ENCODE data around the gene CELF2.

The CELF2 gene

DNA sequence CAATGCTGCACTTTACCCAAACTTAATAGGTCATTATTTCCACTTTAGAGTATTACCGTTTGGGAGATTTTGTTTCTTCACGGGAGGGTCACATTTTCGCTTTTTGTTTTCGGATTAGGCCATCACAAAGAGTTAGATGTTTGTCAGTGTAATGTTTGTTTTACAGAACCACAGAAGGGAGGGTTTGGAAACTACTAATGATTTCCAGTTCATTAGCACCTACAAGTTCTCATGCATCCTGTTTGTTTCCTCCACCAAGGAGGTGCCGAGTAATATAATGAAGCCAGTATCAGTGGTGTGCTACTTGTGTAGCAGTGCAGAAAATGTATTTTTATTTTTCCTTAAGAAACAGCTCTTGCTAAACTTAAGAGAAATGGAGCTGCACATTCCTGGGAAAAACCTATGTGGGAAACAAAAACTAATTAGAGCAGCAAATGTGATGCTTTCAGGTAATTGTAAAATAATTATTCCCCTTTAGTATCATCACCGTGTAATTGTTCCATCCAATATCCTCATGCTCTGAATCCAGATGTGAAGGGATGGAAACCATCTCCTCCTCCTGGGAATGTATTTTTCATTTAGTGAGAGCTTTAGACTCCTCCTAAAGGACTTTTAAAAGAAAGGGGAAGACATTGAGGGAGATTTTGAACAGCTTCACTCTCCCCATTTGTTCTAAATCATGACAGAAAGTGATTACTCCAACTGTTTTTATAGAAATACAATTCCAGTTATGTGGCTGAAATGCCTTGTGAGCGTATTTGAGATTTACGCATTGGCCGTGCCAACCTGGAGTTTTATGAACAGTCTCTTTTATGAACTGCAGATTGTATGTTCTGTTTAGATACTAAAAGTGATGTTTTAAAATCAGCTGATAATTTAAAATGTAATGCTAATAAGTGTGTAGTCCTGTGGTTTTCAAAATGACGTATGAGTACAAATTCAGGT is 5.6 kb downstream of the CELF2 start:
- no peak for DNase-seq

DNA sequence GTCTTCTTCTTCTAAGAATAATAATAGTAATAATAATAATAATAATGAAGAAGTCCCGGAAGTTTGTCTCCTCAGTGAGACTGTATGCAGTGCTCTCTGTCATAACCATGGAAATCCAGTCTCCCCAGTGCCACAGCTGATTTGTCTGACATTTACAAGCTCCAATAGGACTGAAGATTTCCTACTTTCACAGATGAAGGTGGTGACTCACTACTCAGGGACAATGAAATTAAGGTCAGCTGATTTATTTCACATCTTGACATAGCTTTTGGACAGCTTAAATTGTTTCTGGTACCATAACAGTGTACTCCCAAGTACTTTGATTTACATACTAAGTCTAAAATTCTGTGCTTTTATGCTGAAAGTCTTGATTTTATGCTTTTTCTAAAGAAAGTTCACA is 6.9 kb downstream of the CELF2 start:
- no peak for DNase-seq

DNA sequence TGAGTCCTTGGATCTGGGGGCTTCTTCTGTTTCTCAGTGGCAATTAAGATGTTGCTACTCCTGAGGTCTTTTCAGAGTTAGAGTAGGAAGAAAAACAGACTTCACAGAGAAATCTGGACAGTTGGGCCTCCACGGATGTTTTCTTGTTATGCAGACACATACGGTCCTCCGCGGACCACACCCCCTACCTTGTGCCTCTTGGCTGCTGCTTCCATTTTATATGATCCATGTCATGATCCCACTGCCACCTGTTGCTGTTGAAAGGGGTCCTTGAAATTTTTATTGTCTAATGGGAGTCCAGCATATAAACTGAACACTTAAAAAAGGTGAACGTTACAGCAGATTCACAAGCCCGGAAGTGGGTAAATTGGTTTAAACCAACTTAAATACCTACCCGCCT is 8.3 kb downstream of the CELF2 start:
- DNase-seq: no peak

DNA sequence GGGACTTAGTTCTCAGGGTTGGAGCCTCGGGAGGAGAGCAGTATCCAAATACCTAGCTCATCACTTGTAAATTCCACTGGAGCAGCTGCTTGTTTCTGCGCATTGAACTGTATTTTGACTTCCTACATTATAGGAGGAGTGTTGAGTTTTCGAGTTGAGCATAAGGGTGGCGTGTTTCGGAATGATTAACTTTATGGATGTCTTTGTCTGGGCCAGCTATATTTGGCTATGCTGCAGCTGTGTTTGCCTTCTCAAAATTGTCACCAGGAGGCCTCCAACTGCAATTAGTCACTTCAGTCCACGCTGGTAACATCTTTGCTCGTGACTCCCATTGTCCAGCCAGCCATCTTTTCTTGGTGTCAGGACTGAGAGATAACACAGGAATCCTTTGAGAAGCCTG is 9.1 kb downstream of the CELF2 start:
- DNase-seq: no peak

DNA sequence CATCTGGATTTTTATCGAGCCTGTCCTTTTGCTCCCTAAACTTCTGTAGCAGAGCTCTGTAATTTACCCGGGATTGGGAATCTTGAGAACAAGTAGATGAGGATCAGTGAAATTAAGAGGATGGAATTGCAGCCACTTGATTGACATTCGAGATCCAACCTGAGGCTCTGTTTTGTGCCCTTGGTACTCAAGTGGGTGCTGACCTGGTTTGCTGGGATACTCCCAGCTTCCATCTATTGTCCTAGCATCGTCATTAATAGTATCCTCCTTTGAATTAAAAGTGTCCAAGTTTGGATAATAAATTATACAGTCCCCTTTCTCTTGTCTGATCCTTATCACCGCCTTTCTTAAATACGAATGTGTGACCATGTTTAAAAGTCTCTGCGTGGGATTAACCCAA is 17.1 kb downstream of the CELF2 start:
- no peak for DNase-seq

DNA sequence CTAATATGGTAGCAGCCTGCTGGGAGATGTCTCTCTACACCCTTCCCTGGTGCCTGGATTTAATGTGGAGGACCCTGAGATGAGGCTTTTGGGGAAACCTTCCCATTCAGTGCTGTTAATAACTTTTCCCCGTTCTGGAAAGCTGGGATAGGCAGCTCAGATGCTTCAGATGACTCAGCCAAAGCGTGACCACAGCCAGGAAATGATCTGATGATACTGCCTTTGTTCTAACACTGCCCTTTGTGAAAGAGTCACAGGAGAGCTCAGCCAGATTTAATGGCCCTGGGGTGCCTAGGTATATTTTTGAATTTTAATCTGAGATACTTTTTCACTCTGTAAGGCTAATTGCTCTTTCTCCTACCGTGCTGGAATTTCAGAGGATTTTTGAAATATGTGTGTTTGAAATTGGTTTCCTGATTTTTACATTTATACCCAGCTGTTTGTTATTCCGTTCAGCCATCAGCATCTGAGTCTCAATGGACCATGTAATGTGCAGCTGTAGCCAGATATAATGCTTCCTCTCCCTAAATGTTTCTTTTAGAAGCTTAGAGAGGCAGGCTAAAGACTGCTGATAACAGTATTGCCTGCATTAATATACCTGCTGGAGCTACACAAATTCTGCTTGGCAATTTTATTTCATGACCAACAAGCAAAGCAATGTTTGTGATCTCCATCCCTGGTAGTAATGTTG is 17.8 kb downstream of the CELF2 start:
- no peak for DNase-seq

DNA sequence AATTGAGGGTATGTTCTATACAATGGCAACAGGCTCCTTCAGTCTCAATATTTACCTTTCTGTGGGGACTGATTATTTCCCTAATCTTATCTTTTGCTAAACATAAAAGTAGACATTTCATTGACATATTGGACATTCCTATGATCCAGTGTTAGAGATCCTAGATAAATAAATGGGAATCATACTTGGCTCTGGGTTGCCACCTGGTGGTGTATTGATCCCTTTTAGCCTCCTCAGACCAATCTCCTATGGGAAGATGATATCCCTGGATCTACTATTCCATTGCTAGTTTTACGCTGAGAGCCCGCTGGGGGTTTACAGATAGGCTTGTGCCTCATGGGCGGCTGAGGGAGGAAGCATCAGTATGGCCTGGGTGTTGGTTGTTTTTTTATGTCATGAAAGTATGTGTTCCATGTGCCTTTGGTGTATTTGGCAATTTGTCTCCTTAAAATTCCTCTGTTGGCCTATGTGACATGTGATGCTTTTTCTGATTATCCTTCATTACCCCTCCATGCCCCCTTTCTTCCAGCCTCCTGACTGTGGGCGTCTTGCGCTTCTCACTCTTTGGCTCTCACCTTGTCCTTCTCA is 18.8 kb downstream of the CELF2 start:
- no peak for DNase-seq

DNA sequence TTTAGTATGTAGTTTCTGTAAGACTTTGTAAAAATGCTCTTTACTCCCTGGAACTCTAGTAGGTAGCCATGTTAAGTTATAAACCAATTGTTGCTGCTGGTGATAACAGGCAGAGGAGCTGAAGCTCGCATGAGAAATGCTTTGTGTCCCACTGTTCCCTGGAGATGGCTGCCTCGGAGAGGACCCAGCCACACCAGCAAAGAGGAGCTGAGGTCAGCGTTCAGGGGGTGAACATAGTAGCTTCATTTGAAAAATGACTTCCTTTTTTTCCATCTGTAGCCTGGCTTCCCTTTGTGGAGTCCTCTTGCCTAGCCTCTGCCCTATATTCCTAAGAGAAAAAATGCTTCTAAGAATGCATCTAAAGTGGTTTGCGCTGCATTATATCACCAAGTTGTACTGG is 20.3 kb downstream of the CELF2 start:
- DNase-seq: no peak

DNA sequence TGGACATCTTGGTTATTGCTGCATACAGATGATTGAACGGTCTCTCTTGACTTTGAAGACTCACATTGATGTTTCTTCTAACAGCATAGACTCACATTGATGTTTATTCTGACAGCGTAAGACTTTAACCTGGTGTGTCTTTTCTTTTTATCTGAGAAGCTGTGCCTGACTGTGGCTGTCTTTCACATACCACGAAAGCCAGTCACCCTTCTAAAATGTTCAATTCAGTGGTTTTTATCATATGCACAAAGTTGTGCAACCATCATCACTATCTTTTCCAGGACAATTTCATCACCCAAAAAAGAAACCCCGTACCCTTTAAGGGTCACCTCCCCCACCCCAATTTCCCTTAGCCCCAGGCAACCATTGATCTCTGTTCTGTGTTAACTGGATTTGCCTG is 24.7 kb downstream of the CELF2 start:
- no peak for DNase-seq

DNA sequence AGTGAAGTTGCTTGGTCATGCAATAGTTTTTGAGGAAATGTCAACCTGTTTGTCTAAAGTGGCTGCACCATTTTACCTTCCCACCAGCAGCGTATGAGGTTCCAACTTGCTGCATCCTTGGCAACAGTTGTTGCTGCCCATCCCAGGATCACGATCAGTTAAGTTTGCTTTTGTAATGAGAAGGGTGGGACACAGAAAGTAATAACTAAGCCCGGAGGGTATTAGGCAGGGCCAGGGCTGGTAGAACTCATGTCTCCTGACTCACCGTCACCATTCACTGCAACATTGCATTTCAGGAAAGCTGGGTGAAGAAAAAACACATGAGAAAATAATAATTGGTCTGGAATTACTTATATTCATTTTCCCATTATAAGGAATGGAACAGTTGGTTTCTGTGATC is 25.4 kb downstream of the CELF2 start:
- no peak for DNase-seq

DNA sequence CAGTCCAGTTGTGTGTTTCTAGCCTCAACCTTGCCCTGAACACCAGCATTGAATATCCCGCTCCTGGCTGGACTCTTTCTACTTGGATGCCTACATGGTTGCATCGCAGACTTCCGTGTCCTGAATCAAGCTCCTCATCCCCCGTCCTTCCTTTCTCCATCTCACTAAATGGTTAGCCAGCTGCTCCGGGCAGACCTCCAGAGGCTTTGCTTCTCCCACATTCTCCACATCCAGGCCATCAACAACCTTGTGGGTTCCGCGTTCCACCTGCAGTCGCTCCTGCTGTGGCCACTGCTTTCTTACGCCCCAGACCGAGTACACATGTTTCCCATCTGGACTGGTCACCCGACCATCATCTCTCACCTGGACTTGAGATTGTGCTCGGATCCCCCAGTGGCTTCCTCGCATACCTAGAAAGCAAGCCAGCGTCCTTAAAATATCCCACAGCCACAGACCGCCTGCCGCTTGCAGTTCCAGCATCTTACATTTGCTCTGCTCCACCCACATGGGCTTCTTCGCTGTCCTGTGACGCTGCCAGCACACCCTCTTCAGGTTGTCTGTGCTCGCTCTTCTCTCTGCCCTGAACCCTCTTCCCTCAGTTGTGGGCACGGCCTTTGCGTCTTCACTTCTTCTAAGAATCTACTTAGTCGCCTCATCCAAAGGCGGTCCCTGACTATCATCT is 25.9 kb downstream of the CELF2 start:
- no peak for DNase-seq

DNA sequence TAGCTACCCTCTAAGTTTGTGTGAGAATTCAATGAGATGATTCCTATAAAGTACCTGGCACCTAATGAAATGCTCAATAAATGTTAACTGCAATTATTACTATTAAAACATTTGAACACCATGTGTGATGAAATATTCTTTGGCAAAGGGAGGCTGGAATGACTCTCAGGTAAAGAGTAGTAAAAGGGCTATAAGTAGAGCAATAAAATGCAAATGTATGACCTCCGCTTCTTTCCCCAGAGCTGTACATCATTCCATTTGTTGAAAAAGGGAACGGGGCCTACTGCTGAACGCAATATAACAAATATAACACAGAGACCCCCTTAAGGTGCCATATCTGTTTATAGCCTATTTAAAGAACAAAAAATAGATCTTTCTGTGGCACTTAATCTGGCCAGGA is 27.8 kb downstream of the CELF2 start:
- no peak for DNase-seq

DNA sequence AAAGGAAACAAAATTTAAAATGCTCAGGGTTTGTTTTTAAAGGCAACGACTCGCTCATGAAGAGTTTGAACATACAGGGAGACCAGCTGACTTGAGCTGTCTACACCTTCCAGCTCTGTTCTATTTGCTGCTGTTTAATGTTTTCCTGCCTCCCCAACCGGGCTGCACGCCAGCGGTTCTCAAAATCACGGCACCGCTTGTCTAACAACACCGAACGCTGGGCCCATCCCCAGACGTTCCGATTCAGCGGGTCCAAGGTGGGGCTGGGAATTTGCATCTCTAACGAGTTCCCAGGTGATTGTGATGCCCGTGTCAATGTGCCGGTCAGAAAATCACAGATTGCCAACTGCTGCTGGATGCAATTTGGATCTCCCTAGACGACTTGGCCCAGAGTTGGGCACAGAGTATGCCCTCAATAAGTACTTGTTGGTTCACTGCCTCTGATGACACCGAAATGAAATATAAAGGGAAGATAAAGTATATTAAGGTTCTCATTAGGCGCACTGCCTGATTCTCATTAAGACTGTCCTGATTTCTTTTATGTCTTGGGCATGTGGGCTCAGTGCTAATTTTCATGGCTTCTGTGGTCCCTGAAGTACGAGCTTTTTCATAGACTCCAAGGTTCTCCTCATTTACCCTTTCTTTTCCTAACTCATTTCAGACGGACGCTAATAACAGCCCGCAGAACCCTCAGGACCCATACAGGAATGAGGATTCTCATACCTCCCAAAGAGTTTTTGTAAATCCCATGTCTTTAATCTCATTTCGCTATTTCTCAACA is 28.5 kb downstream of the CELF2 start:
- no peak for DNase-seq

DNA sequence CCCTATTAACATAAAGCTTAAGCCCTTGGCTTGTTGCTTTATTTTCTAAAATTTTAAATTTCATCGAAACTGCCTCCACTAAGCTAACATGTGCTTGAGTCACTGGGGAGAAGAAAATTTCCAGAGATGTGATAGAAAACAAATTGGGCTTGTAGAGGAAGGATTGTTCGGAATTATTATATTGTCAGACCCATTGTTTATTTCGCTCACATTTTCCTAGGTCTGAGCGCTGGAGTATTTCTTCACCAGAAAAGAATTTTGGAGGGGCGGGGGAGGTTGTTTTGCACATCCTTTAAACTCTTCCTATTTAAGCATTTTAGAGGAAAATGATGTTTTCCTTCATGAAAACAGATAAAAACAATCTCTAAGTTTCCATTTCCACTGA is 29.1 kb downstream of the CELF2 start:
- DNase-seq: no peak

DNA sequence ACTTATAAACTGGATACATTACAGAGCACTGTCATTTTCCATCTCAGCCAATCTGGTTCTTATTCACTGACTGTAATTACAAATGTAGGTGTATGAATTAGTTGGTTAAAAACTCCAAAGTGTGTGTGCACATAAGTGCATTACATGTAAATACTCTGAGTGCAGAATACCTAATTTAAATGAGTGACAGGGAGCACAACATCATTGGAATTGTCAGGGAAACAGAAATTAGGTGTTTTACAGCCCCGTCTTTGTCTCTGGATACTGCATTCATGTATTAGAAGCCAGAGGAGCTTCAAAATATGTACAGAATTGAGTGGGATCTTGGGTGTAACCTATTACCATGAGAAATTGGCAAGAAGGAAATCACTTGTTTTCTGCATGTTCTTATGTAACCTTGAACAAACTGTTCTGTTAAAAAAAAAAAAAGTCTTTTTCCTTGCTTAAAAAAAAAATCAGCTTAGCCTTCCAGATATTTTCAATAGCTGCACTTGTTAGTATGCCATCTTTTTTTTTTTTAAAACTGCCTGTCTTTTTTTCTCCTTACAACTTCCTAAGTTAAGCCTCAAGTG is 31.1 kb downstream of the CELF2 start:
- no peak for DNase-seq

DNA sequence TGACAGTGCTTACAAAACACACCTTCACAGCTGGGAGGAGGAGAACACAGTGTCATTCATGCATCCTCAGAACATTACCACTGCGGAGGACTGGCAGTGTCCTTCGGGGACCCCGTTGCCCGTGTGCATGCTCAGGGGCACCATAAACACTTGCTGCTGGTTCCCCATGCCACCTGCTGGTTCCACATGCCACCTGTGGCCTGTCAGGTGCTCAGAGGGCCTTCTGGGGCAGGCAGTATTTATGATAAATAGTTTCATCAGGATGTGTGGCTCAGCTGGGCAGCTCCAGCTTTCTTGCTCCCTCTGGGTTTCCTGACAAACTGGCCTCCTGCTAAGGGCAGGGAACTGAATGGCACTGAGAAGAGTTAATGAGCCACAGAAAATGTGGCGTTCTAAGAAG is 32.1 kb downstream of the CELF2 start:
- no peak for DNase-seq

DNA sequence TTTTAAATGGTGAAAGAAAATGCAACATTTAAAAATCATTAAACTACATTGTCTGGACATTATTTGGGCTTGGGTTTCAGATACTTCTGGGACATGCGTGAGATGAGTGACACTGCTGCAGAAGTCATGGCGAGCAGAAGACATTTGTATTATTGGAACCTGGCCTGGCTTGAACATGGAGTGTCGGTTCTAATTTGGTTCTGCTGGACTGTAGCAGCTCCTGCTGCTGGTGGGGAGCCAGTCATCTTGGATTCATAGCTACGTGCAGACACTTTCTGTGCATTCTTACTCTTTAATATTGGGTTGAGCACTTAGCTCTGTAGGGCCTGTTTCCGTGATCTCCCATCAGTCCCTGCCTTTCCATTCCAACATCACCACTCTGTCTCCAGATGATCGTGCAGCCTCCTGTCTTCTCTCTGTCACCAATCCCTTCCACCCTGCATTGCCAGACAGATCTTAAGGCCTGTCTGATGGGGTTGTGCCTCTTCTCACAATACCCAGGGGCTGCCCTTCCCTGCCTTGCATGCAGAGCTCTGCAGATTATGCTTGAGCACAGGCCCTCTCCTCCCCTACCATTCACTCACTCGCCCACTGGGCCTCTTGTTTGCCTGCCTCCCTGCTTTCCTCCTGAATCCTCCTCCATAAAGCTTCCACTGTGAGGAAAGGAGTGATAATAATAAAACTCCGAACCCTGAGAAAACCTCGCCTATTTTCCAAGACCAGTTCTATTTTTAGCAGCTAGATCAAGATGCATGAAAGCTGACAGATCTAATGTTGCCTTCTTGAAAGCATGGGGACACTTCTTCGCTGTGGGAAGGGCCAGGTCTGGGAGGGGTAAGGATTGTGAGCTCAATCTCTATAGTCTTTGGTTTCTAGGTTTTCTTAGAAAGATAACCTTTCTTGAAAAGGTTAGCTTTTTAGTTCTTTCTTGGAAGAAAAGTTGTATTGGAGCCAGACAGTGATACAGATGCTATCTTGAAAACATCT is 32.9 kb downstream of the CELF2 start:
- DNase-seq: no peak

DNA sequence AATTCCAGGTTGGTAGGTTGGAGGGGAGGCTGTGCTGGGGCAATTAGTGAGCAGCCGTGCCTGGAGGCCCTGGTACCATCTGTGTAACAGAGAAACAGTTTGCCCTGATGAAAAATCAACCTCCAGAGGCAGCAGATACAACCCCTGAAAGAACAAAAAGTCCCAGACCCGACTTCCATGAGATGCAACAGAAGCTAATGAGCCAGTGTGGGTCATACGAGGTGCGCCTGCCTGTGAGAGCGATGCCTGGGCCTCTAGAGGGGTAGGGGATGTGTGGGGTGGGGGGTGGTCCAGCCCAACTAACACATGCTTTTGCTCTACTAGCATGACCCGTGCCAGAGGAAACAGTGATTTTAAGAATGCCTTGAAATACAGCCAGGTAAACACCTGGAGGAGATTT is 39.3 kb downstream of the CELF2 start:
- no peak for DNase-seq

DNA sequence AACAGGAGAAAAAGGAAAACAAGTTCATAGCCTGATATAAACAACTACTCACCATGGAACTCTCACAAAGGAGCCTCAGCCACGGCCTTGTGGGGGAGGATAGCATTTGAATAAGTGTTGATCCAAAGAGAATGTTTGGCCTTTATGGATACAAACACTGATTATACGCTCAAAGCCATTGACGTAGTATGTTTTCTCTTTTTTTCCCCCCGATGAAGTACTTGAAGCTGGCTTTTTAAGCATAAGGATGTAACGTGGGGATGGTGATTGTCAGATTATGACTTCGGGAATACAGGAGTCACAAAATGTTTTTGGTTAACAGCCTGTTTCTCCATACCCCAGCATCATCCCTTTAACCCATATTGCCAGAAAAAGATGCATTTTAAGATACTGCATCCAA is 39.8 kb downstream of the CELF2 start:
- no peak for DNase-seq

DNA sequence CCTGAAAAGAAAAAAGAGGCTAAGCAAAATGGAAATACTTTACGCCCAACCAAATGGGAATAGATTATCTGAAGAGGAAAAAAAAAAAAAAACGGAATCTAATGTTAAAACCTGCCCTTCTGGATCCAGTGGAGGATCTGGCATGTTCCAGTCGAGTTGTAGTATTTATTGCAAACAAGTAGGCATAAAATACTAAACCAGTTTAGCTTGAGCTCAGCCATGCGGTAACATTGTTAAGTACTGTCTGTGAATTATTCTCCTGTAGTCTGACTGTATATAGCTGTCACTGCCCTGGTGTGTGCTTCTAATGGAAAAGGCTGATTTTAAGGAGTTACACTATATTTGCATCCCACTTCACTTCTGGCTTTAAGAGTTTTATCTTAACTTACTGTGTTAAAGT is 40.3 kb downstream of the CELF2 start:
- no peak for DNase-seq

DNA sequence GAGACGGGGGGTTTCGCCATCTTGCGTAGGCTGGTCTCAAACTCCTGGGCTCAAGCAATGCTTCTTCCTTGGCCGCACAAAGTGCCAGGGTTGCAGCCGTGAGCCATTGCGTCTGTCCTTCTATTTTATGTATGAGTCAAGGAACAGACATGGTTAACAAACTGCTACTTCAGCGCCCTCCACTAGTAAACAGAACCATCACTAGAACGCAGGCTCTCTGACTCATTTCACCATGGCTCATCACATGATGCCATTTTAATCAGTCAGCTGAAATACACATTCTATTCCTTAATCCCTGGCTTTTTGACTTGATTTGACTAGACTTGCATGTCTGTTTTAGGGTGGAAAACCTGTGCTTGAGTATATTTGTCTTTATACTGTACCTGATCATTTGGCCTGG is 41.3 kb downstream of the CELF2 start:
- no peak for DNase-seq
